Measurements from ENCODE around the gene PRKAG3. TPM values are rescaled to one million over a fixed set of nuclear protein-coding genes. Genes with fewer than 3 reads are reported as not detected.

Gene PRKAG3
- total and polyA plus RNA-seq, 9 of the 15 experiments (the other 6 are each of a cell fraction or from before 2014, with no cell fraction given), result not detected

- H3K9me1 ChIP-seq (ENCODE audit: control insufficient read depth, insufficient read depth, low read length), result no peaks in the 10 kb centered on the region
- CTCF ChIA-PET (ENCODE audit: low intra/inter-chr PET ratio), result interaction anchor here (0.5 to 0.6 kb wide), 3 partner anchors 21 to 159 kb away, joined by 3 to 5 read pairs (median 3); no protein-coding TSS in a partner anchor
- no peaks in the 10 kb centered on the region for H3K36me3 ChIP-seq (ENCODE audit: control insufficient read depth, insufficient read depth, low read length)
- FAIRE-seq, result no peak
- no peak overlapping the region for H3K4me2 ChIP-seq (ENCODE audit: insufficient read depth, low read length)
- H3K79me2 ChIP-seq (ENCODE audit: control insufficient read depth, insufficient read depth, low read length), result no peaks in the 10 kb centered on the region
- H3K27ac ChIP-seq (ENCODE audit: extremely low read depth, low read depth, low read length), result no peak overlapping the region
- intact Hi-C loops (cut with micrococcal nuclease) (loop anchor here (5.0 kb wide), 1 partner anchor 99 kb away; no protein-coding TSS in a partner anchor), in situ Hi-C loops (cut with MboI) (no loop called here)
- TF ChIP-seq AFF4 (CRISPR knock-in tag; IDR thresholded peaks at IDR 0.05) (no peak), SNRNP70 (optimal IDR thresholded peaks at IDR 0.05; ENCODE audit: low read depth, low read length) (no peak), RBM39 (optimal IDR thresholded peaks at IDR 0.05; ENCODE audit: low read depth, low read length) (no peak), BCOR (IDR thresholded peaks at IDR 0.05) (no peak), CEBPG (CRISPR knock-in tag; IDR thresholded peaks at IDR 0.05) (no peak), CEBPG (tag; conservative IDR thresholded peaks at IDR 0.05 in 1 of 2, IDR thresholded peaks at IDR 0.05 in 1 of 2) (no peak), STAT5A (IDR thresholded peaks at IDR 0.05; ENCODE audit: borderline replicate concordance, low read length) (no peak)
- H3K4me1 ChIP-seq (replicated peaks in 1 of 2; ENCODE audit: control insufficient read depth in 2 of 2, insufficient read depth in 2 of 2, low read length in 2 of 2), result peaks cover 0 to 15% of the 10 kb centered on the region in 2 experiments; a peak in 3 of 5 replicates
- ATAC-seq, result no peak
- DNase-seq (ENCODE audit: extremely low read depth in 1 of 4, low spot score in 3 of 4), result no peak
- BruUV-seq (replicated peaks), result no TSS peak
- H3K4me3 ChIP-seq, result no peak overlapping the region
- 0% methylated on average over 1 of the region's 5 CpGs for WGBS (ENCODE audit: insufficient coverage, low coverage, missing lambda C conversion rate)
- POLR2A ChIA-PET, result no interaction called here
- H3K9me3 ChIP-seq (replicated peaks; ENCODE audit: control insufficient read depth, insufficient read depth, low read depth, low read length), result no peaks in the 10 kb centered on the region
- no peak overlapping the region for H2AFZ ChIP-seq (ENCODE audit: low read depth, low read length)
- H4K20me1 ChIP-seq (replicated peaks; ENCODE audit: control insufficient read depth, insufficient read depth, low read length), result peaks cover 4% of the 10 kb centered on the region; the same call in 1 of the 2 replicates
- no peak overlapping the region for H3K9ac ChIP-seq (ENCODE audit: insufficient read depth in 1 of 2, low read depth in 2 of 2, low read length in 2 of 2)
- peaks cover 0 to 33% of the 10 kb centered on the region in 2 experiments; a peak in 3 of 5 replicates for H3K27me3 ChIP-seq (ENCODE audit: control insufficient read depth in 2 of 2, insufficient read depth in 2 of 2, low read length in 2 of 2)
Measured at GRCh38 chr2:218877891-218878290, 46.3 kb upstream of the PRKAG3 start.

Data from K562 (cell line).